KBM-7 (cell line): ENCODE measurements around the gene AKAP12.

Source experiments
- DNase-seq: peaks from one replicate; pipeline ENCODE4 v3.0.0-alpha.2; 2015
- in situ Hi-C: fragments of 300-500 bp; cut with MboI; formaldehyde crosslinking; loops from 2 replicates; pipeline ENCODE4 v1.14.3; 2020; ENCODE audit warnings: low sequenced_read_pairs, low pct_unique_long_range_greater_than_20kb, mixed read lengths

AKAP12 gene

GRCh38 chr6:151239603-151240035, at the start of gene AKAP12:
Gene AKAP12 (plus strand): TSS chr6:151239967. CDS start chr6:151240563, 596 bp downstream.
- in situ Hi-C loops, result no loop called here
- no peak for DNase-seq

GRCh38 chr6:151191527-151191926, 48.2 kb upstream of the AKAP12 start:
- in situ Hi-C loops, result no loop called here
- no peak for DNase-seq

GRCh38 chr6:151196555-151196954, 43.2 kb upstream of the AKAP12 start:
- DNase-seq, result no peak
- in situ Hi-C loops, result no loop called here

- no peak for DNase-seq
- in situ Hi-C loops, result no loop called here
These were observed 42.2 kb upstream of the AKAP12 start for GRCh38 chr6:151197556-151197955.

GRCh38 chr6:151199991-151200390, 39.8 kb upstream of the AKAP12 start:
- in situ Hi-C loops, result no loop called here
- no peak for DNase-seq

- no peak for DNase-seq
- in situ Hi-C loops, result no loop called here
These were observed 33.8 kb upstream of the AKAP12 start for GRCh38 chr6:151205721-151206600.

- no peak for DNase-seq
- in situ Hi-C loops, result no loop called here
These were observed 32.1 kb upstream of the AKAP12 start for GRCh38 chr6:151207674-151208073.

- in situ Hi-C loops, result no loop called here
These were observed 30.5 kb upstream of the AKAP12 start for GRCh38 chr6:151209071-151209831.

GRCh38 chr6:151211075-151211474, 28.7 kb upstream of the AKAP12 start:
- in situ Hi-C loops, result no loop called here
- DNase-seq, result no peak

More at GRCh38 chr6:151209071-151209831, 30.5 kb upstream of the AKAP12 start:
- peak; percentile 24 for DNase-seq

- in situ Hi-C loops, result no loop called here
- no peak for DNase-seq
These were observed 26.4 kb upstream of the AKAP12 start for GRCh38 chr6:151213352-151213751.

GRCh38 chr6:151215999-151216398, 23.8 kb upstream of the AKAP12 start:
- no peak for DNase-seq
- in situ Hi-C loops, result no loop called here

- in situ Hi-C loops, result no loop called here
- no peak for DNase-seq
These were observed 23.0 kb upstream of the AKAP12 start for GRCh38 chr6:151216804-151217203.

GRCh38 chr6:151219192-151219591, 20.6 kb upstream of the AKAP12 start:
- in situ Hi-C loops, result no loop called here
- no peak for DNase-seq

GRCh38 chr6:151224076-151224475, 15.7 kb upstream of the AKAP12 start:
- DNase-seq, result no peak
- in situ Hi-C loops, result no loop called here

GRCh38 chr6:151225919-151226318, 13.8 kb upstream of the AKAP12 start:
- no peak for DNase-seq
- in situ Hi-C loops, result no loop called here

- in situ Hi-C loops, result no loop called here
- no peak for DNase-seq
These were observed 10.9 kb upstream of the AKAP12 start for GRCh38 chr6:151228788-151229400.

- in situ Hi-C loops, result no loop called here
- DNase-seq, result peak; percentile 87
These were observed 10.1 kb upstream of the AKAP12 start for GRCh38 chr6:151229401-151230276.

- in situ Hi-C loops, result no loop called here
- no peak for DNase-seq
These were observed 9.5 kb upstream of the AKAP12 start for GRCh38 chr6:151230277-151230577.

- in situ Hi-C loops, result no loop called here
- DNase-seq, result no peak
These were observed 6.9 kb upstream of the AKAP12 start for GRCh38 chr6:151232899-151233298.
